HG02885 (cell line): ENCODE measurements around the gene SYNRG.

Experiments used
- ATAC-seq: cut with Tn5 transposase; IDR thresholded peaks from one replicate; pipeline ENCODE4 v1.9.1; 2021; ENCODE audit warnings: mild to moderate bottlenecking; ENCODE audit not compliant: unreplicated experiment, poor library complexity

SYNRG gene

GRCh38 chr17:37481001-37481665 lies 128.1 kb downstream of the SYNRG start:
- ATAC-seq, result no peak

- no peak for ATAC-seq
Measured at GRCh38 chr17:37480427-37480826, 128.8 kb downstream of the SYNRG start.

GRCh38 chr17:37479025-37479424 lies 130.2 kb downstream of the SYNRG start:
- no peak for ATAC-seq

DNA sequence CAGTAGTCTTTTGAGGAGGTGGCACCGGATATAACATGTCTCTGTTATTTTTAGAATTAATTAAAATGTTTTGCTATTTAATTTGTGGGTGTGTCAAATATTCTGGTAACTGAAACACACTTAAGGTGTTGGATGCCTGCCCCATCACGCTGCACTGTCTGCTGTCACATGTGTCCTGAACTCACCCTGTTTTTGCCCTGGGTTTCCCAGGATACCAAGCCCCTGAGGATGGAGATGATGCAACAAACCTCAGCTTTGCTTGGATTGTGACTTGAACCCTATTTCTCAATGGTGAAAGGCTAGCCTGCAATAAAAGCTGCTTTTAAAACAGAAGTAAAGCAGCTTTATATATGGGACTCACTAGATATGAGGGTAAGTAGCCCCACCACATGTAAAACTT lies 131.0 kb downstream of the SYNRG start:
- ATAC-seq, result no peak

GRCh38 chr17:37476431-37477120 lies 132.6 kb downstream of the SYNRG start:
- ATAC-seq, result no peak

- ATAC-seq, result no peak
Measured at GRCh38 chr17:37475731-37476420, 133.3 kb downstream of the SYNRG start.

DNA sequence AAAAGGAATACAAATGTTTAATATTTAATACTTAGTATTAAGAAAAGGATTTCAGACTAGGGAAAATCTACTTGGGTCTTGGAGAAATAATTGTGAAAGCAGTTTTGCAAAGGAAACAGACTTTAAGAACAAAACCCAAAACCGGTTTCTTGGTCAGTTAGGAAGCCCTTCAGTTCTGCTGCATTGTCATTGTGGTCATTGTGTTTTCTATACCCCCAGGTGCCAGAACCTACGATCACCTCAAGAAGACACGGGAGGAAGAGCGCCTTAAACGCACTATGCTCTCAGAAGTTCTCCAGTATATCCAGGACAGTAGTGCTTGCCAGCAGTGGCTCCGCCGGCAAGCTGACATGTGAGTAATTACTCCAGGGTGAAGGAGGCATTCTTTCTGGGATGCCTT lies 139.0 kb downstream of the SYNRG start:
- no peak for ATAC-seq

DNA sequence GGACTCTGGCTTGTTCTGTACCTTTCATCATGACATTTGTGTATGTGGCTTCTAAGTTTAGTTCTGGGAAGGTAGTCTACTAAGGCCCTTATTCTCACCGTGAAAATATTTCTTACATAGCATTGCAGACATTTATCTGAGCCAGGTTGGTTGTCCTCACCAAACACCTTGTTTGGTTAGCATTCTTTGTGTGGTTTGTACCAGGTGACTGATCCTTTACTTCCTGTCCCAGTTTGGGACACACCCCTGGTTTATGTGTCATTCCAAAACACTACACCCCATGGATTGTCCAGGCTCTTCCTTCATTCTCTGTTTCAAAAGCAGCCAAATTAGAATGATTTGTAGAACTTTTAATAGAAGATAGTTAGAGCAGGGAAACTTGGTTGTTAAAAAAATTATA lies 142.7 kb downstream of the SYNRG start:
- no peak for ATAC-seq

GRCh38 chr17:37465069-37465616 lies 144.1 kb downstream of the SYNRG start:
- no peak for ATAC-seq
